HepG2 (cell line): ENCODE data around the gene OGFR. TPM values are rescaled to one million over a fixed set of nuclear protein-coding genes. Genes with fewer than 3 reads are reported as not detected.
A peak's percentile ranks its signal among the peaks of the same experiment; 100 is the strongest.

Experiments
- CENPT ChIP-seq: sonication (generic); formaldehyde crosslinking; IDR thresholded peaks from 2 replicates; pipeline ENCODE4 v1.8.0; 2022; ENCODE audit warnings: low read depth, mild to moderate bottlenecking, moderate library complexity, missing genetic modification reagents
- EEA1 ChIP-seq: sonication (generic); formaldehyde crosslinking; IDR thresholded peaks from 2 replicates; pipeline ENCODE4 v1.5.1; 2020; ENCODE audit warnings: mild to moderate bottlenecking, missing genetic modification reagents, borderline replicate concordance
- ESRRA ChIP-seq: sonication (generic); formaldehyde crosslinking; IDR thresholded peaks from 2 replicates; pipeline ENCODE4 v1.5.1; 2020; ENCODE audit warnings: mild to moderate bottlenecking, low read depth, missing genetic modification reagents
- ETS1 ChIP-seq: sonication (generic); formaldehyde crosslinking; IDR thresholded peaks from 2 replicates; pipeline ENCODE4 v1.4.0; 2020; ENCODE audit warnings: missing genetic modification reagents
- ETV6 ChIP-seq: sonication (generic); formaldehyde crosslinking; conservative IDR thresholded peaks from 2 replicates; pipeline ENCODE4 v1.4.0; 2020; ENCODE audit warnings: missing genetic modification reagents
- FOXP1 ChIP-seq, 2 experiments: fragments of 450-650 bp in 1 of 2; IDR thresholded peaks; 2 replicates each; pipeline ENCODE4 v1.6.1; 2017 to 2018; ENCODE audit warnings: antibody characterized with exemption in 1 of 2
- GTF3A ChIP-seq: sonication (generic); formaldehyde crosslinking; conservative IDR thresholded peaks from 2 replicates; pipeline ENCODE4 v1.4.0; 2020; ENCODE audit warnings: mild to moderate bottlenecking, missing genetic modification reagents
- HNF4G ChIP-seq, 2 experiments: sonication (generic) in 1 of 2; formaldehyde crosslinking in 1 of 2; IDR thresholded peaks; 2 replicates each; pipeline versions ENCODE4 v1.4.0 to v1.6.1; 2011 to 2020; ENCODE audit warnings: borderline replicate concordance in 2 of 2, low read depth in 2 of 2, mild to moderate bottlenecking in 2 of 2, low read length in 1 of 2, missing genetic modification reagents in 1 of 2, moderate library complexity in 1 of 2
- JARID2 ChIP-seq: sonication (generic); formaldehyde crosslinking; IDR thresholded peaks from 2 replicates; pipeline ENCODE4 v1.8.1; 2023; ENCODE audit warnings: missing genetic modification reagents, inconsistent platforms; ENCODE audit not compliant: insufficient replicate concordance
- MED13 ChIP-seq: sonication (generic); formaldehyde crosslinking; IDR thresholded peaks from 2 replicates; pipeline ENCODE4 v1.5.0; 2020; ENCODE audit warnings: missing genetic modification reagents
- MIER3 ChIP-seq: IDR thresholded peaks from 2 replicates; pipeline ENCODE4 v1.6.1; 2016; ENCODE audit warnings: missing compliant biosample characterization, borderline replicate concordance
- MZF1 ChIP-seq: sonication (generic); formaldehyde crosslinking; IDR thresholded peaks from 2 replicates; pipeline ENCODE4 v1.8.1; 2023; ENCODE audit warnings: mild to moderate bottlenecking, missing genetic modification reagents, borderline replicate concordance
- NCOR1 ChIP-seq: fragments of 200-600 bp; sonication (generic); IDR thresholded peaks from 2 replicates; pipeline ENCODE4 v1.7.0; 2017; ENCODE audit warnings: antibody characterized with exemption, low read length, borderline replicate concordance
- NR2F1 ChIP-seq, 2 experiments: fragments of 450-650 bp in 1 of 2; formaldehyde crosslinking in 1 of 2; IDR thresholded peaks; 2 replicates each; pipeline versions ENCODE4 v1.5.0 to v1.6.1; 2016 to 2020; ENCODE audit warnings: mild to moderate bottlenecking in 1 of 2, missing compliant biosample characterization in 1 of 2, missing genetic modification reagents in 1 of 2, moderate library complexity in 1 of 2
- PAWR ChIP-seq: sonication (generic); formaldehyde crosslinking; IDR thresholded peaks from 2 replicates; pipeline ENCODE4 v1.4.0; 2020; ENCODE audit warnings: missing genetic modification reagents, mild to moderate bottlenecking, borderline replicate concordance
- PHF20 ChIP-seq: sonication (generic); formaldehyde crosslinking; IDR thresholded peaks from 2 replicates; pipeline ENCODE4 v1.5.0; 2020; ENCODE audit warnings: mild to moderate bottlenecking, missing genetic modification reagents
- PHF21A ChIP-seq: sonication (generic); formaldehyde crosslinking; IDR thresholded peaks from 2 replicates; pipeline ENCODE4 v1.5.0; 2020; ENCODE audit warnings: mild to moderate bottlenecking, missing genetic modification reagents
- PITX1 ChIP-seq: sonication (generic); formaldehyde crosslinking; IDR thresholded peaks from 2 replicates; pipeline ENCODE4 v1.5.1; 2020; ENCODE audit warnings: mild to moderate bottlenecking, missing genetic modification reagents
- SETDB1 ChIP-seq: sonication (generic); formaldehyde crosslinking; IDR thresholded peaks from 2 replicates; pipeline ENCODE4 v1.5.1; 2020; ENCODE audit warnings: missing genetic modification reagents, mild to moderate bottlenecking, borderline replicate concordance
- SP140L ChIP-seq: sonication (generic); formaldehyde crosslinking; IDR thresholded peaks from 2 replicates; pipeline ENCODE4 v1.4.0; 2020; ENCODE audit warnings: missing genetic modification reagents, borderline replicate concordance
- ZBTB14 ChIP-seq: sonication (generic); formaldehyde crosslinking; IDR thresholded peaks from 2 replicates; pipeline ENCODE4 v1.4.0; 2020; ENCODE audit warnings: missing genetic modification reagents
- ZBTB3 ChIP-seq: sonication (generic); formaldehyde crosslinking; IDR thresholded peaks from 2 replicates; pipeline ENCODE4 v1.4.0; 2020; ENCODE audit warnings: low read depth, mild to moderate bottlenecking, moderate library complexity, missing genetic modification reagents, borderline replicate concordance
- ZMAT5 ChIP-seq: sonication (generic); formaldehyde crosslinking; IDR thresholded peaks from 2 replicates; pipeline ENCODE4 v1.5.0; 2020; ENCODE audit warnings: mild to moderate bottlenecking, low read depth, missing genetic modification reagents, borderline replicate concordance
- ZNF484 ChIP-seq: sonication (generic); formaldehyde crosslinking; IDR thresholded peaks from 2 replicates; pipeline ENCODE4 v1.5.1; 2020; ENCODE audit warnings: mild to moderate bottlenecking, low read depth, missing genetic modification reagents, borderline replicate concordance
- ZNF776 ChIP-seq: sonication (generic); formaldehyde crosslinking; IDR thresholded peaks from 2 replicates; pipeline ENCODE4 v1.4.0; 2020; ENCODE audit warnings: mild to moderate bottlenecking, missing genetic modification reagents
- ZSCAN21 ChIP-seq: sonication (generic); formaldehyde crosslinking; IDR thresholded peaks from 2 replicates; pipeline ENCODE4 v1.8.0; 2022; ENCODE audit warnings: mild to moderate bottlenecking, missing genetic modification reagents, moderate library complexity, borderline replicate concordance
- polyA plus RNA-seq, 8 experiments: library from polyadenylated mRNA; depleted of rRNA in 3 of 8; stranded (reverse) in 7 of 8; unstranded in 1 of 8; fragments of >200 nt; fragmentation: Illumina TruSeq in 4 of 8; extraction: Trizol in 4 of 8; gene quantifications; 2 replicates each; pipeline versions ENCODE4 v1.2.1 to v1.2.3, GENCODE V29; 2011 to 2016; ENCODE audit warnings: low read depth in 4 of 8, missing spikeins in 1 of 8, mixed read lengths in 1 of 8; ENCODE audit not compliant: insufficient read depth in 1 of 8
- total RNA-seq, 5 experiments: library from RNA; depleted of rRNA; stranded (reverse); fragments of >200 nt; fragmentation: Illumina TruSeq; extraction: Trizol; gene quantifications; 2 replicates each; pipeline ENCODE4 v1.2.3, GENCODE V29; 2016; ENCODE audit warnings: low read depth in 1 of 5

OGFR gene
- total and polyA plus RNA-seq, 2 of the 13 experiments (the other 11 are each of a cell fraction or from before 2014, with no cell fraction given): 47.7 to 81.8 TPM

- TF ChIP-seq ETS1 (CRISPR knock-in tag) (no peak; the same call in 1 of the 2 replicates), MZF1 (CRISPR knock-in tag) (no peak; the same call in 1 of the 2 replicates), NCOR1 (no peak), GTF3A (CRISPR knock-in tag) (no peak), ESRRA (CRISPR knock-in tag) (no peak; the same call in 1 of the 2 replicates), PHF20 (CRISPR knock-in tag) (peak; percentile 57), FOXP1 (IDR thresholded peaks at IDR 0.05) (no peak), FOXP1 (CRISPR knock-in tag; IDR thresholded peaks at IDR 0.05) (0 out of 2 replicates have a peak, but pooled peaks have one; percentile 4), ZMAT5 (no peak), ZBTB3 (CRISPR knock-in tag) (0 out of 2 replicates have a peak, but pooled peaks have one; percentile 58), JARID2 (CRISPR knock-in tag) (peak; percentile 24), PAWR (CRISPR knock-in tag) (no peak), PITX1 (CRISPR knock-in tag) (0 out of 2 replicates have a peak, but pooled peaks have one; percentile 3), NR2F1 (CRISPR knock-in tag; IDR thresholded peaks at IDR 0.05) (no peak; a peak in 1 of 4 replicates), PHF21A (no peak), SP140L (no peak), CENPT (CRISPR knock-in tag) (no peak), ZNF484 (no peak; the same call in 1 of the 2 replicates), HNF4G (IDR thresholded peaks at IDR 0.05; ENCODE audit: borderline replicate concordance, low read depth, low read length) (no peak), HNF4G (CRISPR knock-in tag; IDR thresholded peaks at IDR 0.05; ENCODE audit: borderline replicate concordance, low read depth) (peak; percentile 63; the same call in 1 of the 2 replicates), ETV6 (CRISPR knock-in tag) (peak; percentile 91; the same call in 1 of the 2 replicates), MIER3 (CRISPR knock-in tag) (peak; percentile 19; the same call in 1 of the 2 replicates), MED13 (CRISPR knock-in tag) (0 out of 2 replicates have a peak, but pooled peaks have one; percentile 19), ZBTB14 (CRISPR knock-in tag) (peak; percentile 49; the same call in 1 of the 2 replicates), ZSCAN21 (CRISPR knock-in tag) (peak; percentile 57; the same call in 1 of the 2 replicates), SETDB1 (CRISPR knock-in tag) (no peak), EEA1 (no peak), ZNF776 (CRISPR knock-in tag) (peak; percentile 49)
These were observed 10.5 kb upstream of the OGFR start (continued) for GRCh38 chr20:62794007-62794724.
